ENCODE data around the gene CD200R1. TPM values are rescaled to one million over a fixed set of nuclear protein-coding genes. Genes with fewer than 3 reads are reported as not detected.

CD200R1 gene
- total and polyA plus RNA-seq, 4 donors: 0.35 to 3.3 (median 1.7) TPM

DNA sequence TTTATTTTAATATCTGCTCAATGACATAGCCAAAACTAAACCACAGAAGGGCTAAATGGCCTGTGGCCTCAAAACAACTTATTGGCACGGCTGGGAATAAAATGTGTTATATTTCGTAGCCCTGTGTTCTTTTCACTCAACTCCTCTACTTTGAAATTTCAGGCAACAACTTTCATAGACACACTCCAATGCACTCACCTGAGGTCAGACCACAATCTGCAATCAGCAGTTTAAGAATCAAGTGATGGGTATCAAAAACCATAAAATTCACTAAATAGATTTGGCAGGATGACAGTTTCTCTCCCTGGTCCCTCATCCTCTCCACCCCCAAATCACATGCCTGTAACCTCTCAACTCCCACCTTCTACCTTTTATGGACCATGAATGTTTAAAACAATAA, 2.0 kb upstream of the CD200R1 start:
- Histone ChIP-seq H3K27ac (ENCODE audit: low read depth, low read length) (no peak overlapping the region), H3K36me3 (ENCODE audit: control insufficient read depth, insufficient read depth, low read length) (no peaks in the 10 kb centered on the region), H3K4me1 (ENCODE audit: control insufficient read depth, insufficient read depth, low read length) (no peaks in the 10 kb centered on the region), H3K27me3 (ENCODE audit: control insufficient read depth, insufficient read depth, low read length) (no peaks in the 10 kb centered on the region), H3K9me3 (ENCODE audit: control insufficient read depth, insufficient read depth, low read length) (no peaks in the 10 kb centered on the region), H3K4me3 (ENCODE audit: low read depth, low read length) (no peak overlapping the region)
- 100% methylated on average over 1 of the region's 2 CpGs for WGBS (ENCODE audit: insufficient coverage)
- DNase-seq (ENCODE audit: low read depth in 4 of 6, low spot score in 6 of 6): no peak

DNA sequence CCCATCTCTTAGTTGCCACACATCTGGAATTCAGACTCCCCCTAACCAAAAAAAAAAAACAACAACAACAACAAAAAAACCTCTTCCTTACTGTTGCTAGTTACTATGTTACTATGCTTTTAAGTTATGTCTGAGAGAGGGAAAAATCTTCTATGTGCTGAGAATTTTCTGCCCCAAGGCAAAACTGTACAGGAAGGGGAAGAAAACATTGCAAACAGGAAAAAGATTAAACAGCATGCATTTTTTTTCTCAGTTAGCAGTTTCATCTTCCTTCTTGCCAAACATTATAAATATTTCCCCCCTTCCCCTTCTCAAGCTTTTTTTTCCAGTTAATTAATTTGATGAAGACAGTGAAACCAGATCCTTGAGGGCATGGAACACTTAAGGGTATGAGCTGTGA, 1.1 kb upstream of the CD200R1 start:
- no peaks in the 10 kb centered on the region for H3K27me3 ChIP-seq (ENCODE audit: control insufficient read depth, insufficient read depth, low read length)
- no peaks in the 10 kb centered on the region for H3K9me3 ChIP-seq (ENCODE audit: control insufficient read depth, insufficient read depth, low read length)
- H3K4me1 ChIP-seq (ENCODE audit: control insufficient read depth, insufficient read depth, low read length): no peaks in the 10 kb centered on the region
- DNase-seq (ENCODE audit: low read depth in 4 of 6, low spot score in 6 of 6): no peak
- H3K27ac ChIP-seq (ENCODE audit: low read depth, low read length): no peak overlapping the region
- no peak overlapping the region for H3K4me3 ChIP-seq (ENCODE audit: low read depth, low read length)
- no peaks in the 10 kb centered on the region for H3K36me3 ChIP-seq (ENCODE audit: control insufficient read depth, insufficient read depth, low read length)

DNA sequence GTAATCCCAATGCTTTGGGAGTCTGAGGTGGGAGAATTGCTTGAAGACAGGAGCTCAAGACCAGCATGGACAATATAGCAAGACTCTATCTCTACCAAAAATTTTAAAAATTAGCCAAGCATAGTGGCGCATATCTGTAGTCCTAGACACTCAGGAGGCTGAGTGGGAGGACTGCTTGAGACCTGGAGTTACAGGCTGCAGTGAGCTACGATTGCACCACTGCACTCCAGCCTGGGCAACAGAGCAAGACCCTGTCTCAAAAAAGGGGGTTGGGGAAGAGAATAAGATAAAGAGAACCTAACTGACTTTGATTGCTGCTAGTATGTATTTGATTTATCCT, 755 bp downstream of the CD200R1 start:
- Histone ChIP-seq H3K9me3 (ENCODE audit: control insufficient read depth, insufficient read depth, low read length) (no peaks in the 10 kb centered on the region), H3K36me3 (ENCODE audit: control insufficient read depth, insufficient read depth, low read length) (no peaks in the 10 kb centered on the region), H3K4me3 (ENCODE audit: low read depth, low read length) (no peak overlapping the region), H3K4me1 (ENCODE audit: control insufficient read depth, insufficient read depth, low read length) (no peaks in the 10 kb centered on the region), H3K27me3 (ENCODE audit: control insufficient read depth, insufficient read depth, low read length) (no peaks in the 10 kb centered on the region), H3K27ac (ENCODE audit: low read depth, low read length) (no peak overlapping the region)
- WGBS (ENCODE audit: insufficient coverage): 86% methylated on average over 2 of the region's 2 CpGs
- DNase-seq (ENCODE audit: low read depth in 4 of 6, low spot score in 6 of 6): no peak

DNA sequence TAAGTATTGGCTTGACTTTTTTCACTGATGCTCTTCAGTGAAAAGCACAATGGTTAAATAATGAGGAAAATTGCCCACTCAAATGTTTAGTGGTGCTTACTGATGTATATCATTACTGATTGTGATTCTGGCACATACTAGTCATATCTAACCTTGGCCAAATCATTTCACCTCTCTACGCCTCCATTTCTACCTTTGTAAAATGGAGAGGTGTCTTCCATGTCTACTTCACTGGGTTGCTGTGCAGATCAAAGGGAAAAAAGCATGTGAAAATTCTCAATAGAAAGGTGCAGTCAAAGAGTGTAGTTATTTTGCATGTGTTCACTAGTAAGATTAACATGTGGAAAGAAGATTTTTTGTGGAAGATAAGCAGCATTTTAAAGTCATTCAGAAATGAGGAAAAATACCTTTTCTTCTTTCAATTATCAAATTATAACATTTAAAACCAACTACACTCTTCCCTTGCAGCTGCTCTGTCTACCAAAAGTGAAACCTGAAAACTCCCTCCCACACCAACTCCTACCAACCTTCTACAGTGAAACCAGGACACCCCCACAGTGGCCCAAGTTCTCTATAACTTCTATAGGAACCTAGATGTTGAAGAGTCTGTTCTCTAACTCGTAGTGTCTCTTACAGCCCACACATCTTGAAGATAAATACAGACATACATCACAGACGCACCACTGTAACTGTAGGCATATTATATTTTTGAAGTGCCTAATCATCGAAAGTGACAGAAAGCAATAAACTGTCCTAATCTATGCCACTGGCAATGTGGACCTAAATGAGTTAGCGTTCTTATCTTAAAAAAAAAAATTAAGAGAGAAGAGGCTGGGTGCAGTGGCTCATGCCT, 1.4 kb downstream of the CD200R1 start:
- H3K4me3 ChIP-seq (ENCODE audit: low read depth, low read length): no peak overlapping the region
- H3K9me3 ChIP-seq (ENCODE audit: control insufficient read depth, insufficient read depth, low read length): no peaks in the 10 kb centered on the region
- 69% methylated on average over 2 of the region's 5 CpGs for WGBS (ENCODE audit: insufficient coverage)

DNA sequence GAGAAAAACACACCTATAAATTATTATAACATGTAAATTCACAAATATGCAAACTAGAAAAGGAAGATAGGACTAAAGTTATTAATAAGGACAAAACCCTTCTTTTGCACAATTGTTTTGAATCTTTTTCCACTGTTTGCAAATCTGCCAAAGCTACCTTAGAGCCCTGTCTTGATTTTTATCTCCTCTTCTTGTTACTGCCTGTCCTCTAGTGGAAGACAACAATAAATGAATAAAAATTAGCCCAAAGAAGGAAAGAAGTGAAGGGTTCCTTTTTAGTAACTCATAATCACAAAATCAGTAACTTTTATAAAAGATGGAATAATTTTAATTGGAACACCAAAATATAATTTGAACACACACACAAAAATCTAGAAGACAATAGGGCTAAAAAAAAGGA, 2.7 kb downstream of the CD200R1 start:
- no peaks in the 10 kb centered on the region for H3K4me1 ChIP-seq (ENCODE audit: control insufficient read depth, insufficient read depth, low read length)
- H3K4me3 ChIP-seq (ENCODE audit: low read depth, low read length): no peak overlapping the region
- H3K27ac ChIP-seq (ENCODE audit: low read depth, low read length): no peak overlapping the region
- no peak for DNase-seq (ENCODE audit: low read depth in 4 of 6, low spot score in 6 of 6)
- no peaks in the 10 kb centered on the region for H3K27me3 ChIP-seq (ENCODE audit: control insufficient read depth, insufficient read depth, low read length)
- no peaks in the 10 kb centered on the region for H3K36me3 ChIP-seq (ENCODE audit: control insufficient read depth, insufficient read depth, low read length)
- no peaks in the 10 kb centered on the region for H3K9me3 ChIP-seq (ENCODE audit: control insufficient read depth, insufficient read depth, low read length)

More for the DNA sequence above, 1.4 kb downstream of the CD200R1 start:
- no peak overlapping the region for H3K27ac ChIP-seq (ENCODE audit: low read depth, low read length)
- no peaks in the 10 kb centered on the region for H3K36me3 ChIP-seq (ENCODE audit: control insufficient read depth, insufficient read depth, low read length)
- DNase-seq (ENCODE audit: low read depth in 4 of 6, low spot score in 6 of 6): no peak
- no peaks in the 10 kb centered on the region for H3K4me1 ChIP-seq (ENCODE audit: control insufficient read depth, insufficient read depth, low read length)
- H3K27me3 ChIP-seq (ENCODE audit: control insufficient read depth, insufficient read depth, low read length): no peaks in the 10 kb centered on the region

DNA sequence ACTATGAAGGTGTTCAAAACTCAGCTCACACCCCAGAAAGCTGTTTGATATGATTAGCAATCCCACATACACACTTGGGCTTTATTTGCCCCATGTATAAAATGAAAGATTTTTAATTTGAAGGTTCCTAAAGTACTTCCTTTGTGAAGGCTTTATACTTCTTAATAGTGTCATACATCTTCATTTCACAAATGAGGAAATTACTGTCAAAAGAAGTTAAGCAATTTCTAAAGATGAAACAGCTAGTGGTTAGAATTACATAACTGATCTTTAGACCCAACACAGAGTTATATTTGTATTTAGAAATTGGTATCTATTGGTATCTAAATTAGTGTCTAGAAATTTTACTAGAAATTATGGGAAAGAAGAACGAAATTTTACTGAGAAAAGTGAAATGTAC, 7.1 kb downstream of the CD200R1 start:
- WGBS (ENCODE audit: insufficient coverage): no CpG with 5 or more reads among the region's 1 CpG
- no peaks in the 10 kb centered on the region for H3K4me1 ChIP-seq (ENCODE audit: control insufficient read depth, insufficient read depth, low read length)
- H3K4me3 ChIP-seq (ENCODE audit: low read depth, low read length): no peak overlapping the region
- peaks cover 5% of the 10 kb centered on the region for H3K9me3 ChIP-seq (ENCODE audit: control insufficient read depth, insufficient read depth, low read length)
- H3K36me3 ChIP-seq (ENCODE audit: control insufficient read depth, insufficient read depth, low read length): no peaks in the 10 kb centered on the region
- DNase-seq (ENCODE audit: low read depth in 4 of 6, low spot score in 6 of 6): no peak
- no peak overlapping the region for H3K27ac ChIP-seq (ENCODE audit: low read depth, low read length)
- H3K27me3 ChIP-seq (ENCODE audit: control insufficient read depth, insufficient read depth, low read length): no peaks in the 10 kb centered on the region

DNA sequence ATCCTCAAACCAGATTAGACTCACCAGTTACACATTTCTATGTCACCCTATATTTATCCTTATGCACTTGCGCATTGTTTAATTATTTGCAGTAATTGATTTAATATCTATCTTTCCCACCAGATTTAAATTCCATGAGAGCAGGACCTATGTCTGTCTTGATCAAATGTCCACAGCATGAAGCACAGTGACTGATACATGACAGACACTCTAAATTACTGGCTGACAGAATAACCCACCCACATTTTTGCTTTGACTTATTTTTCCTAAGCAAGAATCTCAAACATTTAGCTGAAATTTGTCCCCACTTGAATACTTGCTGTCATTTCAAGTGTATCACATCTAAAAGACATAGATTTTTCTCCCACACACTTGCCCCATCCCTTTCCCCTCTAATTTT, 7.5 kb downstream of the CD200R1 start:
- no peaks in the 10 kb centered on the region for H3K36me3 ChIP-seq (ENCODE audit: control insufficient read depth, insufficient read depth, low read length)
- no peaks in the 10 kb centered on the region for H3K4me1 ChIP-seq (ENCODE audit: control insufficient read depth, insufficient read depth, low read length)
- WGBS (ENCODE audit: insufficient coverage): no CpG with 5 or more reads among the region's 1 CpG
- no peak overlapping the region for H3K27ac ChIP-seq (ENCODE audit: low read depth, low read length)
- no peak for DNase-seq (ENCODE audit: low read depth in 4 of 6, low spot score in 6 of 6)
- no peaks in the 10 kb centered on the region for H3K27me3 ChIP-seq (ENCODE audit: control insufficient read depth, insufficient read depth, low read length)
- no peak overlapping the region for H3K4me3 ChIP-seq (ENCODE audit: low read depth, low read length)
- peaks cover 5% of the 10 kb centered on the region for H3K9me3 ChIP-seq (ENCODE audit: control insufficient read depth, insufficient read depth, low read length)

DNA sequence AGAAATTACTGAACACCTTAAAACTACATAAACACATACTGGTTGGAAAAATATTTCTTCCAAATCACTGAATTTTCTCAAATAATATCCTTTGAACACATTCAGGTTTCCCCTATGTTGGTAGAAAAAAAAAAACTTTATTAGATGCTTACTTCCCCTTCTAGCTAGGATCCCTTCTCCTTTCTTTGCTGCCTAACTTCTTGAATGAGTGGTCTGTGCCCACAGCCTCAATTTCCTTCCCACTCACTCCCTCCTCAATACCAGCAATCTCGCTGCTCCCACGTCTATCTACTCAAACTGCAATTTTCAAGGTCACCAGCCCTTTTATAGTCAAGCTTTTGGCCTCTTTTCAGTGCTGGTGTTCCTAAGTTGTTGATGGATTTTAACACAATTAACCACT, 8.3 kb downstream of the CD200R1 start:
- no peaks in the 10 kb centered on the region for H3K27me3 ChIP-seq (ENCODE audit: control insufficient read depth, insufficient read depth, low read length)
- no peak overlapping the region for H3K4me3 ChIP-seq (ENCODE audit: low read depth, low read length)
- H3K9me3 ChIP-seq (ENCODE audit: control insufficient read depth, insufficient read depth, low read length): peaks cover 5% of the 10 kb centered on the region
- H3K4me1 ChIP-seq (ENCODE audit: control insufficient read depth, insufficient read depth, low read length): no peaks in the 10 kb centered on the region
- no peak overlapping the region for H3K27ac ChIP-seq (ENCODE audit: low read depth, low read length)
- H3K36me3 ChIP-seq (ENCODE audit: control insufficient read depth, insufficient read depth, low read length): no peaks in the 10 kb centered on the region
- DNase-seq (ENCODE audit: low read depth in 4 of 6, low spot score in 6 of 6): no peak
- 43% methylated on average over 2 of the region's 2 CpGs for WGBS (ENCODE audit: insufficient coverage)

DNA sequence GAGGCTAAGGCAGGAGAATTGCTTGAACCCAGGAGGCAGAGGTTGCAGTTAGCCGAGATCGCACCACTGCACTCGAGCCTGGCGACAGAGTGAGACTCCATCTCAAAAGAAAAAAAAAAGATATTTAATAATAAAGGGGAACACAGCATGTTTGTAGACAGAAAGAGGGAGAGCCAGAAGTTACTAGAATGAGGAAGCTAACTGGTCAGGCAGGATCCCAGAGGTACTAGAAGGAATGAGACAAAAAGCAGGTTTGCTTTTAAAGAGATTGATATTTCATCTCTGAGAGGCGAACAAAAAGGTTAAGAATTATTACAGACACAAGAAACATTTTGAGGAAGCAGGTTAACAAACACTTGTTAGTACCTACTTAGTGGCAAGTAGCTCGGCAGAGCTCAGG, 9.2 kb downstream of the CD200R1 start:
- Histone ChIP-seq H3K27me3 (ENCODE audit: control insufficient read depth, insufficient read depth, low read length) (no peaks in the 10 kb centered on the region), H3K27ac (ENCODE audit: low read depth, low read length) (no peak overlapping the region), H3K9me3 (ENCODE audit: control insufficient read depth, insufficient read depth, low read length) (peaks cover 5% of the 10 kb centered on the region), H3K36me3 (ENCODE audit: control insufficient read depth, insufficient read depth, low read length) (no peaks in the 10 kb centered on the region), H3K4me3 (ENCODE audit: low read depth, low read length) (no peak overlapping the region), H3K4me1 (ENCODE audit: control insufficient read depth, insufficient read depth, low read length) (no peaks in the 10 kb centered on the region)
- 100% methylated on average over 1 of the region's 6 CpGs for WGBS (ENCODE audit: insufficient coverage)
- DNase-seq (ENCODE audit: low read depth in 4 of 6, low spot score in 6 of 6): no peak

DNA sequence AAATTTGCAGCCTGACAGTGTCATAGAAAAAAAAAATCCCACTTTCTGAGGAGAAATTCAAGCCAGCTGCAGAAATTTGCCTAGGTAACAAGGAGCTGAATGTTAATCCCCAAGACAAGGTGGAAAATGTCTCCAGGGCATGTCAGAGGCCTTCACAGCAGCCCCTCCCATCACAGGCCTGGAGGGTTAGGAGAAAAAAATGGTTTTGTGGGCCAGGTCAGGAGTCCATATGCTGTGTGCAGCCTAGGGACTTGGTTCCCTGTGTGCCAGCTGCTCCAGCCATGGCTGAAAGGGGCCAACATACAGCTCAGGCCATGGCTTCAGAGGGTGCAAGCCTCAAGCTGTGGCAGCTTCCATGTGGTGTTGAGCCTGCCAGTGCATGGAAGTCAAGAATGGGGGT, 11.2 kb downstream of the CD200R1 start:
- Histone ChIP-seq H3K4me3 (ENCODE audit: low read depth, low read length) (no peak overlapping the region), H3K27ac (ENCODE audit: low read depth, low read length) (no peak overlapping the region)

More for the DNA sequence above, 11.2 kb downstream of the CD200R1 start:
- peaks cover 5% of the 10 kb centered on the region for H3K9me3 ChIP-seq (ENCODE audit: control insufficient read depth, insufficient read depth, low read length)
- no peak for DNase-seq (ENCODE audit: low read depth in 4 of 6, low spot score in 6 of 6)
- no peaks in the 10 kb centered on the region for H3K36me3 ChIP-seq (ENCODE audit: control insufficient read depth, insufficient read depth, low read length)
- no peaks in the 10 kb centered on the region for H3K4me1 ChIP-seq (ENCODE audit: control insufficient read depth, insufficient read depth, low read length)
- H3K27me3 ChIP-seq (ENCODE audit: control insufficient read depth, insufficient read depth, low read length): no peaks in the 10 kb centered on the region

All from spinal cord (tissue), 10 donors.